BLaER1 (cell line): Measurements from ENCODE around the gene ZSCAN21.
A peak's percentile ranks its signal among the peaks of the same experiment; 100 is the strongest.

Experiments
- H3K27ac ChIP-seq: shearing (Covaris generic); formaldehyde crosslinking; 2 replicates; pipeline ENCODE4 v1.8.1; 2022
- H3K27me3 ChIP-seq: shearing (Covaris generic); formaldehyde crosslinking; 2 replicates; pipeline ENCODE4 v1.8.1; 2022
- H3K36me3 ChIP-seq: shearing (Covaris generic); formaldehyde crosslinking; 2 replicates; pipeline ENCODE4 v1.8.1; 2022
- H3K4me1 ChIP-seq: shearing (Covaris generic); formaldehyde crosslinking; 2 replicates; pipeline ENCODE4 v1.8.1; 2022
- H3K4me2 ChIP-seq: shearing (Covaris generic); formaldehyde crosslinking; 2 replicates; pipeline ENCODE4 v1.8.1; 2022
- H3K4me3 ChIP-seq: shearing (Covaris generic); formaldehyde crosslinking; 2 replicates; pipeline ENCODE4 v1.8.1; 2022
- H3K9ac ChIP-seq: shearing (Covaris generic); formaldehyde crosslinking; 2 replicates; pipeline ENCODE4 v1.8.1; 2022
- H3K9me3 ChIP-seq: shearing (Covaris generic); formaldehyde crosslinking; 2 replicates; pipeline ENCODE4 v1.8.1; 2022
- H4K20me1 ChIP-seq: shearing (Covaris generic); formaldehyde crosslinking; 2 replicates; pipeline ENCODE4 v1.8.1; 2022
- Cebpa-rat ChIP-seq: shearing (Covaris generic); IDR thresholded peaks from 2 replicates; pipeline ENCODE4 v1.8.1; 2022

Gene ZSCAN21

DNA sequence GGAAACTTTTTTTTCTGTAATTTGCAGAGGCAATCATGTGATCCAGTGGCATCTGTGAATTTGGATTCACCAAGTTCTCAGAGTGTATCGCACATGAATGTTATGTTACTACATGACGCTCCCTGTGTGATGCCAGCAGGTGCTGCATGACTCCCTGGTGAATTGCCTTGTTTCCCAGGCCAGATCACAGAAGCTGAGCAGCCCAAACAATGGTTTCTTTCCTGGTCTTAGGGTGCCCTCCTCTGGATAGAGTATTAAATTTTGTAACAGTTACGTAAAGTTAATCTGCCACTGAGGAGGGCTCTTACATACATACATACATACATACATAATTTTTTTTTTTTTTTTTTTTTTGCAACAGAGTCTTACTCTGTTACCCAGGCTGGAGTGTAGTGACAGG lies 3.6 kb downstream of the ZSCAN21 start:
- Histone ChIP-seq H3K4me1 (peaks cover 24% of the 10 kb centered on the region), H3K4me3 (no peak overlapping the region), H3K27me3 (no peaks in the 10 kb centered on the region), H3K27ac (no peak overlapping the region), H3K9me3 (no peaks in the 10 kb centered on the region), H3K4me2 (peak overlapping the region; percentile 52), H4K20me1 (peaks cover 5% of the 10 kb centered on the region; the same call in 1 of the 2 replicates), H3K9ac (no peak overlapping the region), H3K36me3 (peaks cover 17% of the 10 kb centered on the region)
- no peak for TF ChIP-seq Cebpa-rat

DNA sequence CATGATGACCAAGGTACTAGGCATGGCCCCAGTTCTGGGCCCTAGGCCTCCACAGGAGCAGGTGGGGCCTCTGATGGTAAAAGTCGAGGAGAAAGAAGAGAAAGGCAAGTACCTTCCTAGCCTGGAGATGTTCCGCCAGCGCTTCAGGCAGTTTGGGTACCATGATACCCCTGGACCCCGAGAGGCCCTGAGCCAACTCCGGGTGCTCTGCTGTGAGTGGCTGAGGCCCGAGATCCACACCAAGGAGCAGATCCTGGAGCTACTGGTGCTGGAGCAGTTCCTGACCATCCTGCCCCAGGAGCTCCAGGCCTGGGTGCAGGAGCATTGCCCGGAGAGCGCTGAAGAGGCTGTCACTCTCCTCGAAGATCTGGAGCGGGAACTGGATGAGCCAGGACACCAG lies 7.4 kb downstream of the ZSCAN21 start:
- Histone ChIP-seq H3K4me2 (no peak overlapping the region), H3K36me3 (peaks cover 55% of the 10 kb centered on the region), H3K4me3 (no peak overlapping the region), H3K9me3 (no peaks in the 10 kb centered on the region), H3K27ac (no peak overlapping the region), H3K27me3 (no peaks in the 10 kb centered on the region), H3K4me1 (peaks cover 9% of the 10 kb centered on the region), H4K20me1 (peaks cover 5% of the 10 kb centered on the region; the same call in 1 of the 2 replicates), H3K9ac (0 out of 2 replicates have a peak overlapping the region, but pooled peaks have one; percentile 15)
- TF ChIP-seq Cebpa-rat: no peak

DNA sequence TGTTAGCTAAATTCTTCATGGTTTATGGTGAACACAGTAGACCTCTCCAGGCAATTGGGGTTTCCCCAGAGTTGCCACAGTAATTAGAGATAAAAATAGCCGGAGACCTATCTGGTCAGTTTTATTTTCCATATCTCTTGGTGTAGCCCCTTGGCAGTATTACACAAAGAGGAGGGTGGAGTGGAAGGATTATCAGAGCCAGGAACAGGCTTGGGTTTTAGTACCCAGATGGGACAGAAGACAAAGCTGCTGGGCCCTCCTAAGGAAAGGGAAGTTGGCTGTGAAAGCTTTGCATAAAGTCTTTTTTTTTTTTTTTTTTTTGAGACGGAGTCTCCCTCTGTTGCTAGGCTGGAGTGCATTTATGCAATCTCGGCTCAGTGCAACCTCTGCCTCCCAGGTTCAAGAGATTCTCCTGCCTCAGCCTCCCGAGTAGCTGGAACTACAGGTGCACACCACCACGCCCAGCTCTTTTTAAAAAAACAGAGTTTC lies 9.7 kb downstream of the ZSCAN21 start:
- no peak overlapping the region for H3K4me2 ChIP-seq
- no peaks in the 10 kb centered on the region for H3K4me1 ChIP-seq
- H3K9ac ChIP-seq: no peak overlapping the region
- H3K9me3 ChIP-seq: no peaks in the 10 kb centered on the region
- H4K20me1 ChIP-seq: no peaks in the 10 kb centered on the region
- H3K27me3 ChIP-seq: no peaks in the 10 kb centered on the region
- H3K4me3 ChIP-seq: no peak overlapping the region
- no peak overlapping the region for H3K27ac ChIP-seq
- peaks cover 78% of the 10 kb centered on the region for H3K36me3 ChIP-seq
- no peak for TF ChIP-seq Cebpa-rat

DNA sequence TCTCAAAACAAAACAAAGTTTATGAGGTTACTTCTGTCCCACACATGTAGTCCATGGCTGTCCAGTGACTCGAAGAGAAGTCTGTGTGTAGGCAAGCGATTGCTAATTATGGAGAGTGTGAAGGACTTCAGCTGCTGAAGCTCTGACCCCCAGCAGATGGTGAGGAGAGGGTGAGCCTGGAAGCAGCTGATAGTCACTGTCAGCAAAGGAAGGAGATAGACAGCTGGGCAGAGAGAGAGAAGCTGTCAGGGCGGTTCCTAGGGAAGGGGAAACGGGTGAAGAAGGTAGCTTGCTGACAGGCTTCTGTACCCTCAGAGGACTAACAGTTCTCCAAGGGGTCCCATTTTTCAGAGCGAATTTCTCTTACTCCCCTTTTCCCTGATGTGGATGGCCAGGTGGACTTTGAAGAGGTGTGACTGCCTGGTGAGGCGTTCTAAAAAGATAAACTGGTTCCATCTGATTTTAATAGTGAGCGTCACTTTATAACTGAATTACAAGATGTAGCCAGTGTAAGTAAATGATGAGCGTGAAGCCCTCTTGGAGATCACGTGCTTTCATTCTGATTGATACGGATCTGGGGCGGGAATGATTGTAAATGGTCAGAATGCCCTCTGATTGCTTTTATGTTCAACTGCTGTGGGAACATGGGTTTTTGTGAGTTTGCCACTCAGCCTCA lies 12.1 kb downstream of the ZSCAN21 start:
- no peak overlapping the region for H3K4me3 ChIP-seq
- H4K20me1 ChIP-seq: no peaks in the 10 kb centered on the region
- H3K4me2 ChIP-seq: no peak overlapping the region
- H3K9me3 ChIP-seq: no peaks in the 10 kb centered on the region
- peaks cover 100% of the 10 kb centered on the region for H3K36me3 ChIP-seq
- no peak overlapping the region for H3K9ac ChIP-seq
- no peak for TF ChIP-seq Cebpa-rat
- no peak overlapping the region for H3K27ac ChIP-seq
- H3K27me3 ChIP-seq: no peaks in the 10 kb centered on the region
- no peaks in the 10 kb centered on the region for H3K4me1 ChIP-seq

DNA sequence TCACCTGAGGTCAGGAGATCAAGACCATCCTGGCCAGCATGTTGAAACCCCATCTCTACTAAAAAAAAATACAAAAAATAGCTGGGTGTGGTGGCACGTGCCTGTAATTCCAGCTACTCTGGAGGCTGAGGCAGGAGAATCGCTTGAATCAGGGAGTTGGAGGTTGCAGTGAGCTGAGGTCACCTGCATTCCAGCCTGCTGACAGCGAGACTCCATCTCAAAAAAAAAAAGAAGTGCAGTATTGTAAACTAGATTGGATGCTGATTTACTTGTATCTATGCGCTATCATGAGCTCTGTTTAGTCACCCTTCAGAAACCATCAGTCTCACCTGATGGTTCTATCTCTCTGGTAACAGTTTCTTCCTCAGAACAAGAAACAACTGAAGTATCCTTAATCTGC lies 13.8 kb downstream of the ZSCAN21 start:
- peaks cover 11% of the 10 kb centered on the region; the same call in 1 of the 2 replicates for H4K20me1 ChIP-seq
- H3K4me2 ChIP-seq: no peak overlapping the region
- no peaks in the 10 kb centered on the region for H3K9me3 ChIP-seq
- no peak overlapping the region for H3K4me3 ChIP-seq
- no peak for TF ChIP-seq Cebpa-rat
- peaks cover 100% of the 10 kb centered on the region for H3K36me3 ChIP-seq
- no peaks in the 10 kb centered on the region for H3K27me3 ChIP-seq
- H3K27ac ChIP-seq: no peak overlapping the region
- H3K9ac ChIP-seq: peak overlapping the region; percentile 4; the same call in 1 of the 2 replicates
- no peaks in the 10 kb centered on the region for H3K4me1 ChIP-seq

DNA sequence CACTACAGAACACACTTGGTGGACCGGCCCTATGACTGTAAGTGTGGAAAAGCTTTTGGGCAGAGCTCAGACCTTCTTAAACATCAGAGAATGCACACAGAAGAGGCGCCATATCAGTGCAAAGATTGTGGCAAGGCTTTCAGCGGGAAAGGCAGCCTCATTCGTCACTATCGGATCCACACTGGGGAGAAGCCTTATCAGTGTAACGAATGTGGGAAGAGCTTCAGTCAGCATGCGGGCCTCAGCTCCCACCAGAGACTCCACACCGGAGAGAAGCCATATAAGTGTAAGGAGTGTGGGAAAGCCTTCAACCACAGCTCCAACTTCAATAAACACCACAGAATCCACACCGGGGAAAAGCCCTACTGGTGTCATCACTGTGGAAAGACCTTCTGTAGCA lies 14.6 kb downstream of the ZSCAN21 start:
- no peak overlapping the region for H3K4me2 ChIP-seq
- peaks cover 14% of the 10 kb centered on the region; the same call in 1 of the 2 replicates for H4K20me1 ChIP-seq
- no peak overlapping the region for H3K9ac ChIP-seq
- H3K36me3 ChIP-seq: peaks cover 100% of the 10 kb centered on the region
- TF ChIP-seq Cebpa-rat: no peak
- H3K27me3 ChIP-seq: no peaks in the 10 kb centered on the region
- peaks cover 1% of the 10 kb centered on the region for H3K9me3 ChIP-seq
- no peak overlapping the region for H3K27ac ChIP-seq
- no peak overlapping the region for H3K4me3 ChIP-seq
- no peaks in the 10 kb centered on the region for H3K4me1 ChIP-seq

DNA sequence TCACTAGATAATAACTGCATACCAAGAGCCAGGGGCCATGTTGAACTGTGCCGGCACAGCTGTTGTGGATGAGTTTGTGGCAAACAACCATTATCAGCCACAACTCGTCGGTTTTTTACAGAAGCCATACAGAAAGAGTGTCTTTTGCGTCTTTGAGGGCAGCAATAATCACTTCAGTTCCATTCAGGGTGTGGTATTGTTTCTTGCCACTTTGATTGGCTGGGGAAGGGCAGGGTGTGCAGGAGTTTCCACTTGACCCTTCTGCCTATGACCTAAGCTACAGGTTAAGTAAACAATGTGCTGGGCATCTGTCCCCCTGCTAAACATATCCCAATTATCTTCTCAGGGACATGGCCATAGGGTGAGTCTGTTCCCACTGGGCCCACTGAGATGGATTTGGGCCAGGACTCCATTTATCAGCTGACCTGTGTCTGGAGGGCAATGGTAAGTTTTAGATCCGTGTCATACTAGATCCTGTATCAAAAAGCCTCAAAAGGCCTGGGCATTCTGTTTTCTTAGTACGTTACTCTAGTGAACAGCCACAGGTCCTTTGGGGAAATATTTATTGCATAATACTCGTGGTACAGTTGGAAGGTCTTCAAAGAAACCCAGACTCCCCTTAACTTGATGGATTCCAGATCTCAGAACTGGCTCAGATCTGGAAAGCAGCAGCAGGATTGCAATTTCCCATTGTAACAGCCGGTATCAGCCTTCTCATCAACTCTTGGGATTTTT lies 16.0 kb downstream of the ZSCAN21 start:
- Histone ChIP-seq H3K27ac (no peak overlapping the region), H3K9me3 (peaks cover 16% of the 10 kb centered on the region), H4K20me1 (peaks cover 14% of the 10 kb centered on the region; the same call in 1 of the 2 replicates), H3K27me3 (no peaks in the 10 kb centered on the region), H3K36me3 (peaks cover 100% of the 10 kb centered on the region), H3K4me1 (no peaks in the 10 kb centered on the region), H3K4me3 (no peak overlapping the region), H3K9ac (no peak overlapping the region), H3K4me2 (no peak overlapping the region)
- peak; percentile 63; the same call in 1 of the 2 replicates for TF ChIP-seq Cebpa-rat

DNA sequence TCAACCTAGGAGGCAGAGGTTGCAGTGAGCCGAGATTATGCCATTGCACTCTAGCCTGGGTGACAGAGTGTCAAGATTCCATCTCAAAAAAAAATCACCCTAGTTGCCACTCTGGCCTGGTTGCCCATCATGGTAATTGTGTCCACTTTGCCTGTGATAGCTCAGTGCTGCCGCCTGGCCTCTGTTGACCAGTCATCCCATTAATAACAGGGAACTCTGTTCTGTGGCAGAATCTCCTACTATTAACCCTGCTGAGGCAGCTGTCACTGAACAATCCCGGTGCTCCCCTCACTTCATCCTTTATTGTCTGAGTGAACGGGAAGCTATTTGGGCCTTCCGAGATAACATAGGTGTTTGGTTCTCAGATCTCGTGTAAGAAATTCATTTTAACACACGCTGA lies 17.4 kb downstream of the ZSCAN21 start:
- no peak overlapping the region for H3K4me2 ChIP-seq
- H3K9ac ChIP-seq: no peak overlapping the region
- no peak overlapping the region for H3K27ac ChIP-seq
- no peaks in the 10 kb centered on the region for H3K4me1 ChIP-seq
- no peak overlapping the region for H3K4me3 ChIP-seq
- H3K27me3 ChIP-seq: no peaks in the 10 kb centered on the region
- peaks cover 100% of the 10 kb centered on the region for H3K36me3 ChIP-seq
- peaks cover 29% of the 10 kb centered on the region for H3K9me3 ChIP-seq
- TF ChIP-seq Cebpa-rat: no peak
- peaks cover 14% of the 10 kb centered on the region; the same call in 1 of the 2 replicates for H4K20me1 ChIP-seq

DNA sequence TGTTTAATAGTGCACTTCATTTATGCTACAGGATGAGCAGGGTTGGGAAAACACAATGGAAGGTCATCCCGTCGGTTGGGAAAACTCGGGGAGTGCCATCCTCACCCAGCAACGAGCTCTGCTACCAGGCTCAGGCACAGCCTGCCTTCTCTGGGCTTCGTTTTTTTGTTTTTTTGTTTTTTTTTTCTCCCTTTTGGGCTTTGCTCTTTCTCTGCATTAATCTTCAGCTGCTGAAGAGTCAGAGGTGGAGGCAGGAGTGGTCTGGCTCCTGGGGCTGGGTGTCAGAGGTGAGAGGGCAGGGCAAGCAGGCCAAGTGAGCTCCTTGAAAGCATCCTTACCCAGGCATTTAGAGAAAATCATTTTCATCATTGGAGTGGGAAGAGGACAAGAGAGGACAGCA lies 20.4 kb downstream of the ZSCAN21 start:
- Histone ChIP-seq H3K27me3 (no peaks in the 10 kb centered on the region), H3K9ac (no peak overlapping the region), H3K4me2 (no peak overlapping the region), H3K4me1 (no peaks in the 10 kb centered on the region), H3K4me3 (peak overlapping the region; percentile 50; the same call in 1 of the 2 replicates), H3K27ac (no peak overlapping the region), H3K36me3 (peaks cover 100% of the 10 kb centered on the region), H3K9me3 (peaks cover 60% of the 10 kb centered on the region), H4K20me1 (peaks cover 14% of the 10 kb centered on the region; the same call in 1 of the 2 replicates)
- no peak for TF ChIP-seq Cebpa-rat
